VCaP (cell line): ENCODE results near the gene ARHGAP5.
"Not testable (repeated sequence)": the region's sequence is repeated elsewhere in the genome, so short reads cannot be mapped to it uniquely, and the experiment has no call there.

Experiments
- H3K27ac ChIP-seq: fragments of 450-650 bp; 2 replicates; pipeline ENCODE4 v1.5.1; 2017
- CTCF ChIP-seq: fragments of 450-650 bp; conservative IDR thresholded peaks from 2 replicates; pipeline ENCODE4 v1.5.1; 2017; ENCODE audit warnings: mild to moderate bottlenecking, moderate library complexity

Gene ARHGAP5

GRCh38 chr14:32121948-32122347, 44.8 kb downstream of the ARHGAP5 start:
- TF ChIP-seq CTCF: no peak
- no peak overlapping the region for H3K27ac ChIP-seq

- not testable (repeated sequence) for H3K27ac ChIP-seq
These were observed 50.0 kb downstream of the ARHGAP5 start for GRCh38 chr14:32126899-32127730.

GRCh38 chr14:32127731-32128654, 50.9 kb downstream of the ARHGAP5 start:
- H3K27ac ChIP-seq: not testable (repeated sequence)

GRCh38 chr14:32128703-32129102, 51.6 kb downstream of the ARHGAP5 start:
- H3K27ac ChIP-seq: no peak overlapping the region
- no peak for TF ChIP-seq CTCF

GRCh38 chr14:32129124-32129523, 52.0 kb downstream of the ARHGAP5 start:
- H3K27ac ChIP-seq: no peak overlapping the region

GRCh38 chr14:32131689-32132088, 54.6 kb downstream of the ARHGAP5 start:
- not testable (repeated sequence) for H3K27ac ChIP-seq

More at GRCh38 chr14:32129124-32129523, 52.0 kb downstream of the ARHGAP5 start:
- TF ChIP-seq CTCF: no peak

GRCh38 chr14:32134448-32135097, 57.5 kb downstream of the ARHGAP5 start:
- TF ChIP-seq CTCF: no peak
- H3K27ac ChIP-seq: no peak overlapping the region; the same call in 1 of the 2 replicates

GRCh38 chr14:32136027-32136825, 59.1 kb downstream of the ARHGAP5 start:
- no peak overlapping the region for H3K27ac ChIP-seq
- TF ChIP-seq CTCF: no peak
